K562 (cell line): ENCODE results near the gene ACTR3C. TPM values are rescaled to one million over a fixed set of nuclear protein-coding genes. Genes with fewer than 3 reads are reported as not detected.

Experiments
- CBX5 ChIP-seq: IDR thresholded peaks from 2 replicates; pipeline ENCODE4 v1.6.1; 2014; ENCODE audit warnings: low read depth, borderline replicate concordance
- CCAR2 ChIP-seq: fragments of 200-400 bp; formaldehyde crosslinking; IDR thresholded peaks from 2 replicates; pipeline ENCODE4 v1.6.1; 2017; ENCODE audit warnings: mild to moderate bottlenecking, low read depth, low read length
- GATAD2A ChIP-seq: fragments of 450-650 bp; IDR thresholded peaks from 2 replicates; pipeline ENCODE4 v1.6.1; 2017
- RBBP5 ChIP-seq: fragments of 200-600 bp; sonication (generic); IDR thresholded peaks from 2 replicates; pipeline ENCODE4 v1.6.1; 2012; ENCODE audit warnings: borderline replicate concordance, mild to moderate bottlenecking, low read length, control low read depth, inconsistent platforms; ENCODE audit not compliant: insufficient read depth, poor library complexity, severe bottlenecking
- RBM22 ChIP-seq: fragments of 200-400 bp; formaldehyde crosslinking; IDR thresholded peaks from 2 replicates; pipeline ENCODE4 v1.6.1; 2018; ENCODE audit warnings: low read length, low read depth; ENCODE audit not compliant: poor library complexity, severe bottlenecking
- TFAM ChIP-seq: fragments of 250-450 bp; sonication (Bioruptor Pico); conservative IDR thresholded peaks from 2 replicates; pipeline ENCODE4 v1.5.0; 2021; ENCODE audit warnings: mild to moderate bottlenecking, moderate library complexity
- UBTF ChIP-seq, 2 experiments: IDR thresholded peaks; 2 replicates each; pipeline ENCODE4 v1.6.1; 2012; ENCODE audit warnings: improper control_type of control experiment in 2 of 2, low read depth in 2 of 2, low read length in 2 of 2, borderline replicate concordance in 1 of 2
- ZBTB33 ChIP-seq: sonication (generic); formaldehyde crosslinking; IDR thresholded peaks from 2 replicates; pipeline ENCODE4 v1.8.1; 2023; ENCODE audit warnings: mild to moderate bottlenecking, missing genetic modification reagents
- ZZZ3 ChIP-seq: fragments of 450-650 bp; IDR thresholded peaks from 2 replicates; pipeline ENCODE4 v1.6.1; 2016; ENCODE audit warnings: antibody characterized with exemption, mild to moderate bottlenecking, moderate library complexity
- polyA plus RNA-seq, 8 experiments: library from polyadenylated mRNA; depleted of rRNA in 4 of 8; stranded (reverse) in 5 of 8; unstranded in 3 of 8; fragments of >200 nt; fragmentation: Nextera tagmentation in 2 of 8; fragmentation: Illumina TruSeq in 1 of 8; extraction: Ambion mirVana in 2 of 8; extraction: Trizol in 1 of 8; gene quantifications; 2 replicates each; pipeline versions ENCODE4 v1.2.1 to v1.2.3, GENCODE V29; 2011 to 2014; ENCODE audit warnings: inconsistent platforms in 1 of 8, missing spikeins in 1 of 8
- total RNA-seq, 7 experiments: library from RNA; depleted of rRNA in 6 of 7; stranded (reverse); fragments of >200 nt in 6 of 7; fragmentation: Illumina TruSeq in 2 of 7; extraction: Trizol in 2 of 7; gene quantifications; 2 replicates each; pipeline versions ENCODE4 v1.2.1 to v1.2.3, GENCODE V29; 2011 to 2021; ENCODE audit warnings: low replicate concordance in 1 of 7

The ACTR3C gene
- total and polyA plus RNA-seq, 9 of the 15 experiments (the other 6 are each of a cell fraction or from before 2014, with no cell fraction given): 9.0 to 35.4 (median 13.3) TPM

- TF ChIP-seq ZBTB33 (peak; percentile 98), CBX5 (no peak), RBBP5 (no peak), UBTF (IDR thresholded peaks at IDR 0.05; ENCODE audit: borderline replicate concordance in 1 of 2, low read depth in 2 of 2, low read length in 2 of 2) (no peak), GATAD2A (no peak), CCAR2 (no peak), TFAM (no peak), ZZZ3 (no peak), RBM22 (peak; percentile 77)
Measured at GRCh38 chr7:150372271-150373048, 49.1 kb upstream of the ACTR3C start (continued).
